Stimulated activated CD8-positive, alpha-beta memory T cell treated with anti-CD3 and anti-CD28 coated beads, Interleukin-4, amount 100 ng/mL, for 24 hours (primary cell): ENCODE results near the gene TMPO.
"Not testable (repeated sequence)": the region's sequence is repeated elsewhere in the genome, so short reads cannot be mapped to it uniquely, and the experiment has no call there.

Experiments
- DNase-seq: peaks from one replicate; pipeline ENCODE4 v3.0.0-alpha.2; 2020; ENCODE audit warnings: low read depth

TMPO gene, protein sequence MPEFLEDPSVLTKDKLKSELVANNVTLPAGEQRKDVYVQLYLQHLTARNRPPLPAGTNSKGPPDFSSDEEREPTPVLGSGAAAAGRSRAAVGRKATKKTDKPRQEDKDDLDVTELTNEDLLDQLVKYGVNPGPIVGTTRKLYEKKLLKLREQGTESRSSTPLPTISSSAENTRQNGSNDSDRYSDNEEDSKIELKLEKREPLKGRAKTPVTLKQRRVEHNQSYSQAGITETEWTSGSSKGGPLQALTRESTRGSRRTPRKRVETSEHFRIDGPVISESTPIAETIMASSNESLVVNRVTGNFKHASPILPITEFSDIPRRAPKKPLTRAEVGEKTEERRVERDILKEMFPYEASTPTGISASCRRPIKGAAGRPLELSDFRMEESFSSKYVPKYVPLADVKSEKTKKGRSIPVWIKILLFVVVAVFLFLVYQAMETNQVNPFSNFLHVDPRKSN

GRCh38 chr12:98515287-98516110 is at the start of gene TMPO:
TMPO (plus strand) TSS chr12:98515590; CDS start chr12:98515868, 278 bp downstream.
- peak; percentile 90 for DNase-seq

DNA sequence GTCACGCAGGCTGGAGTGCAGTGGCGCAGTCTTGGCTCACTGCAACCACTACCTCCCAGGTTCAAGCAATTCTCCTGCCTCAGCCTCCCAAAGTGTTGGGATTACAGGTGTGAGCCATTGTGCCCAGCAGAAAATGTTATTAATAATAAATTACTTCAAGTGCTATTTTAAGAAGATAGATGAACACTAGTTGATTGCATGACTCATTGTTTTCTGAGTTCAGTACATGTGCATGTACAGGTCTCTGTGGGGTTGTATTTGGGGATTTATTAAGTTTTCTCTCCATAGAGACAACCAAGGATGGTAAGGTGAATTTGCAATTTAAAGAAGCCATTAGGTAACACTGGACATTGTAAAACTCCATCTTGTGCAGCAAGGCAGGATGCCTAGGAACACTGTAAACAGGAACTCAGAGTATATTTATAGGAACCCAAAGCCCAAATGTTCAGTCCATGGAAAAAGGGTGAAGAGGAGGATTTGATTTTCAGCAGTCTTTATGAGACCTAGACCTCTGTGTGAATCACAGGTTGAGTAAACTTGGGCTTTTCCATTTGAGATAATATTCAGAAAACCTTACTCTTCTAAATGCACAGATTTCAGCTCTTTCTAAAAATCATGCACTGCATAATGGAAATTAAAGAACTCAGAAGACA is 49.3 kb upstream of the TMPO start:
- no peak for DNase-seq

- no peak for DNase-seq
Observed at GRCh38 chr12:98466640-98467400, 48.6 kb upstream of the TMPO start.

DNA sequence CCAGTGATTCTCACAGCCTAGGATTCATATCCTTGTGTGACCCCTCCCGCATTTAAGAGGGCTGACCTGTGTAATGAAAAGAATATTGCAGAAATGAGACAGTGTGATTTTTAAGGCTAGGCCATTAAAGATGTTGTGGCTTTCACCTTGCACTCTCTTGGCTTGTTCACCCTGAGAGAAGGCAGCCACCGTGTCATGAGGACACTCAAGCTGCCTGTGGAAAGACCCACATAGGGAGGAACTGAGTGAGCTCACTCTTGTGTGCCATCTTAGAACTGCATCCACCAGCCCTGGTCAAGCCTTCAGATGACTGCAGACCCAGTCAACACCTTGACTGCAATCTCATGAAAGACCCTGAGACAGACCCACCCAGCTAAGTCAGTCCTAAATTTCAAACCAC is 46.3 kb upstream of the TMPO start:
- DNase-seq, result no peak

DNA sequence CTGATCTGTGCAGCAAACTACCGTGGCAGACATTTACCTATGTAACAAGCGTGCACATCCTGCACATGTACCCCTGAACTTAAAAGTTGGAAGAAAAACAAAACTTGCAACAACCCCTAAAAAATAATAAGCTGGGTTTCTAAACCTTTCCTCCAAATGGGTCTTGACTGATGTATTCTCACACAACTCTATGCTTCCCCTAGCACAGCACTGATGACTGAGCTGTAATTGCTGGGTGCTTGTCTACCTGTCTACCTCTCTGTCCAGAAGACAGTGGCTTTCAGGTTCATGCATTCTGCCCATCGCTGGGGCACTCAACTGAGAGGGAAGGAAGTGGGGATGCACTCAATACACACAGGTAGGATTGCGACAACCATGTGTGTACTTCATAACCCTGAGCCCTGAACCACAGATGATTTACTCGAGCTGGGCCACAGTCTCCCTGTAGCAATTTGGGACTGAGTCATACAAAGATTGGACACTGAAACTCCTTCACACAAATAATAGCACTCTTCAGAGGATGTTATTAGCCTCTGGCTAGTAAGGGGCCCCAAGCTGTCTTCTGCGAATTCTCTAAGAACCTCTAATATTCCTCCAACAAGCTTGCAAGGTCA is 44.8 kb upstream of the TMPO start:
- no peak for DNase-seq

- DNase-seq, result no peak
Observed at GRCh38 chr12:98471085-98471484, 44.3 kb upstream of the TMPO start.

DNA sequence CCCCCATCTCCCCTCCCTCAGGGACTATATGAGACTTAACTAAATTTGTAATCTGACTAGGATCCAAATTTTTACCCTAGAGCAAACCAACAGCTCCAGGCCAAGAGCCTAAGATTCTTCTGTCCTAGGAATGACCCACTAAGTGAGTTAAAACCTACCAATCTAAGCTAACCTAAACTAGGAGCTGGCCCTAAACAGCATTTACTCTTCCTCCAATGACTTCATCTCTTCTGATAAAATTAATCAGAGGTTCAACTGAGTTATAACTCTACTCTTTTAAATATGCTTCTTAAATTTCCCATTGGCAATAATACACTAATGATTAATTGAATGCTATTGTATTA is 39.9 kb upstream of the TMPO start:
- no peak for DNase-seq

DNA sequence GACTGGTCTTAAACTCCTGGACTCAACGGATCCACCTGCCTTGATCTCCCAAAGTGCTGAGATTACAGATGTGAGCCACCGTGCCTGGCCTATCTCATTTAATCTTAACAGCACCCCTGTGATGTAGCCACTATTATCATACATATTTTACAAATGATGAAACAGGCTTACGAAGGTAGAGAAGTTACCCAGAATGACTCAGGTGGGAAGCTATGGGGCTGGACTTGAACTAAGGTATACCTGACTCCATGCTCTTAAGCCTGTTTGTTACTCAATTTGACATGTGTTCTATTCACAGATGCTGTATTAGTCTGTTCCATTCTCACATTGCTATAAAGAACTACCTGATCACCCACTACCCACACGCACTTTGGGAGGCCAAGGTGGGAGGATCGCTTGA is 36.8 kb upstream of the TMPO start:
- no peak for DNase-seq

- no peak for DNase-seq
Observed at GRCh38 chr12:98483621-98484503, 31.5 kb upstream of the TMPO start.

DNA sequence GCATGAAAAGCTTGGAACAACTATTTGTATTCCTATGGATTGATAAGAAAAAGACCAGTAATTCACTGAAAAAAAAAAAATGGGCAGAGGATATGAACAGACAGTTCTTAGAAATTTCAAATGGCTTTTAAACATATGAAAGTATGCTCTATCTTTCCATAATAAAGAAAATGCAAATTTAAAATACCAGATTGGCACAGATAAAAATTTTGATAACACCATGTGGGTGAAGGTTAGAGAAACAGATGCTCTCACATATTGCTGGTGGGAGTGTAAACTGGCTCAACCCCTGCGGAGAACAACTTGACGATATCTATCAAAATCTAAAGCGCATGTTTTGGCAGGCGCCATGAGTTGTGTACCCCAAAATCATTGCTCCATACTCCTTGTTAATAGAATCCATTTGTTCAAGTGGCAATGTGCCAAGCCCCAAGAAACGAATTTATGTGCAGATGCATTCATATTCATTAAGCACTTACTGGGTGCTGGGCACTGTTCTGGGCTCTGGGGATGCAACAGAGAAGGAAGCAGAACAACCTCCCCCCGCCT is 29.5 kb upstream of the TMPO start:
- DNase-seq, result no peak

DNA sequence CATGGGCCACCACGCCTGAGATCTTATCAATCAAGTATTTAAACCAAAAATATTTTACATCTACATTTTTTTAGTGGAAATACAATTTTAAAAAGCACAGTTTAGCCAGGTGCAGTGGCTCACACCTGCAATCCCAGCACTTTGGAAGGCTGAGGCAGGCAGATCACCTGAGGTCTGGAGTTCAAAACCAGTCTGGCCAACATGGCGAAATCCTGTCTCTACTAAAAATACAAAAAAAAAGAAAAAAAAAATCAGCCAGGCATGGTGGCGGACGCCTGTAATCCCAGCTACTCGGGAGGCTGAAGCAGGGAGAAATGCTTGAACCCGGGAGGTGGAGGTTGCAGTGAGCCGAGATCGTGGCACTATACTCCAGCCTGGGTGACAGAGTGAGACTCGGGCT is 27.0 kb upstream of the TMPO start:
- not testable (repeated sequence) for DNase-seq

GRCh38 chr12:98489176-98489575 is 26.2 kb upstream of the TMPO start:
- no peak for DNase-seq

DNA sequence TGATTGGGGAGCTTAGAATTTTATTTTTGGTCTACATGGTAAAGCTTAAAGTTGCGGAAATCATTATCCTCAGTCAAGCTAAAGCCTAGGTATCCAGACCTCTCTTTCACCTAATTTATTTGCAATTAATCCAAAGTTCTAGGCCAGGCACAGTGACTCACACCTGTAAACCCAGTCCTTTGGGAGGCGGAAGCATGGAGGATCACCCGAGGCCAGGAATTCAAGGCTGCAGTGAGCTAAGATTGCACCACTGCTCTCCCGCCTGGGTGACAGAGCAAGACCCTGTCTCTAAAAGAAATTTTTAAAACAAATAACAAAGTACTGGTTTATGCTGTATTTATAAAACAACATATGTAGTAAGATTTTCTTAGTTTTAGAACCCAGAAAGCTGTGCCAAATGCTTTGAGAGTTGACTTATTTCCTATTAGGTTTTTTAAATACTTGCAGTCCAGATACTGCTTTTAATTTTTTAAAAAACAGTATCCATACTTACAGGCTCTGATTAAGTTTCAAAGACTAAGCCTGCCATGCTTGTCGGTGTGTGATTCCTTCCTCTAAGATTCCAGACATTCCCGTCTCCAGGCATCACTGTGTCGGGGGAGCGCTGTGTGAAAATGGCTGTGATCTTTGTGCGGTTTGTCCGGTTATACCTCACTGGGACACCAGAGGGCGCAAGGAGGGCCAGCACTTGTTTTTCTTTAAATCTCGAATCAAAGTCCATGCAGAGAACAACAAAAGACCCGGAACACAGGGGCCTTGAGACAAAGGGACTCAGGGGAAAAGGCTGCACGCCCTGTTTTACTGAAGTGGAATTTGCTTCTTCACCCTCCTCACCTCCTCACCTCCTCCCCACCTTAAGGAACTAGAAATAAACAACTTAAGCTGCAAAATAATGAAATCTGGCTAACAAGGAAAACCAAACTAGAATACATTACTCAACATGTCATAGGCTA is 24.6 kb upstream of the TMPO start:
- DNase-seq, result peak; percentile 59

GRCh38 chr12:98492580-98493140 is 22.7 kb upstream of the TMPO start:
- no peak for DNase-seq

DNA sequence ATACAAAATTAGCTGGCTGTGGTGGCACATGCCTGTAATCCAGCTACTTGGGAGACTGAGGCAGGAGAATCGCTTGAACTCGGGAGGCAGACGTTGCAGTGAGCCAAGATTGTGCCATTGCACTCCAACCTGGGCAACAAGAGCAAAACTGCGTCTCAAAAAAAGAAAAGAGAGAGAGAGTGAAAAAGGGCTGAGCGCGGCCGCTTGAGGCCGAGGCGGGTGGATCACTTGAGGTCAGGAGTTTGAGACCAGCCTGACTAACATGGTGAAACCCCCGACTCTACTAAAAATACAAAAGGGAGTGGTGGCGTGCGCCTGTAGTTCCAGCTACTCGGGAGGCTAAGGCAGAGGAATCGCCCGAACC is 14.1 kb upstream of the TMPO start:
- not testable (repeated sequence) for DNase-seq

DNA sequence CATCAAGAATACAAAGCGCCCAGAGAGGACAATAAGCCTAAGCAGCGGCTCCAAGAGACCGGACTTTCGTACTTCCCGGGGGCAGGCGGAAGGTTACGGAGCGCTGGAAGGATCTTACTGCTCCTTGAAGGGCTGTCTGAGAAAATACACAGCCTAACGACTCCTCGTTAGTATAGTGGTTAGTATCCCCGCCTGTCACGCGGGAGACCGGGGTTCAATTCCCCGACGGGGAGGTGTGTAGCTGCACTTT is 12.1 kb upstream of the TMPO start:
- peak; percentile 77 for DNase-seq

GRCh38 chr12:98503592-98504367 is 11.6 kb upstream of the TMPO start:
- peak; percentile 87 for DNase-seq

DNA sequence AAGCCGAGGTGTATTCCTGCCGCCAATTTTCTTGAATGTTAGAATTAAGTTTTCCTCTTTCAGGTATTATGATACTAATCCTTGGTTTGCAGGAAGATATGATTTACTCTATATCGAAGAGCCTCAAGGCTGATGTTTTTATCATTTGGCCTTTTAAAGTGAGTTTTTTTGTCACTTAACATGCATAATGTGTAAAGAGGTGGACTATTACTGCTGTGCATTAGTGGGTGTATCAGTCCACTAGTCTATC is 11.1 kb upstream of the TMPO start:
- no peak for DNase-seq

GRCh38 chr12:98509063-98509462 is 6.3 kb upstream of the TMPO start:
- DNase-seq, result no peak
